K562 (cell line): ENCODE data around the gene SYPL2. TPM values are rescaled to one million over a fixed set of nuclear protein-coding genes. Genes with fewer than 3 reads are reported as not detected.

Source experiments
- NBN ChIP-seq: fragments of 450-650 bp; IDR thresholded peaks from 2 replicates; pipeline ENCODE4 v1.6.1; 2016; ENCODE audit warnings: low read depth, mild to moderate bottlenecking
- ZNF274 ChIP-seq: IDR thresholded peaks from 2 replicates; pipeline ENCODE4 v1.6.1; 2011; ENCODE audit warnings: low read depth, mild to moderate bottlenecking, low read length, moderate library complexity, borderline replicate concordance
- ZNF583 ChIP-seq: fragments of 250-450 bp; sonication (Bioruptor Pico); IDR thresholded peaks from 2 replicates; pipeline ENCODE4 v1.4.0; 2020
- polyA plus RNA-seq, 8 experiments: library from polyadenylated mRNA; depleted of rRNA in 4 of 8; stranded (reverse) in 5 of 8; unstranded in 3 of 8; fragments of >200 nt; fragmentation: Nextera tagmentation in 2 of 8; fragmentation: Illumina TruSeq in 1 of 8; extraction: Ambion mirVana in 2 of 8; extraction: Trizol in 1 of 8; gene quantifications; 2 replicates each; pipeline versions ENCODE4 v1.2.1 to v1.2.3, GENCODE V29; 2011 to 2014; ENCODE audit warnings: inconsistent platforms in 1 of 8, missing spikeins in 1 of 8
- total RNA-seq, 7 experiments: library from RNA; depleted of rRNA in 6 of 7; stranded (reverse); fragments of >200 nt in 6 of 7; fragmentation: Illumina TruSeq in 2 of 7; extraction: Trizol in 2 of 7; gene quantifications; 2 replicates each; pipeline versions ENCODE4 v1.2.1 to v1.2.3, GENCODE V29; 2011 to 2021; ENCODE audit warnings: low replicate concordance in 1 of 7
- TF ChIP-seq, protein P1 (sequence below), 2 experiments: fragments of 450-650 bp; formaldehyde crosslinking in 1 of 2; IDR thresholded peaks; 2 replicates each; pipeline versions ENCODE4 v1.4.0 to v1.6.1; 2014 to 2020; ENCODE audit warnings: mild to moderate bottlenecking in 2 of 2, borderline replicate concordance in 1 of 2, low read depth in 1 of 2
- TF ChIP-seq, protein P2 (sequence below): sonication (generic); formaldehyde crosslinking; IDR thresholded peaks from 2 replicates; pipeline ENCODE4 v1.8.0; 2023; ENCODE audit warnings: mild to moderate bottlenecking, missing genetic modification reagents

Gene SYPL2
- total and polyA plus RNA-seq, 9 of the 15 experiments (the other 6 are each of a cell fraction or from before 2014, with no cell fraction given), result 0.03 to 0.20 (median 0.07) TPM; not detected in 2

DNA sequence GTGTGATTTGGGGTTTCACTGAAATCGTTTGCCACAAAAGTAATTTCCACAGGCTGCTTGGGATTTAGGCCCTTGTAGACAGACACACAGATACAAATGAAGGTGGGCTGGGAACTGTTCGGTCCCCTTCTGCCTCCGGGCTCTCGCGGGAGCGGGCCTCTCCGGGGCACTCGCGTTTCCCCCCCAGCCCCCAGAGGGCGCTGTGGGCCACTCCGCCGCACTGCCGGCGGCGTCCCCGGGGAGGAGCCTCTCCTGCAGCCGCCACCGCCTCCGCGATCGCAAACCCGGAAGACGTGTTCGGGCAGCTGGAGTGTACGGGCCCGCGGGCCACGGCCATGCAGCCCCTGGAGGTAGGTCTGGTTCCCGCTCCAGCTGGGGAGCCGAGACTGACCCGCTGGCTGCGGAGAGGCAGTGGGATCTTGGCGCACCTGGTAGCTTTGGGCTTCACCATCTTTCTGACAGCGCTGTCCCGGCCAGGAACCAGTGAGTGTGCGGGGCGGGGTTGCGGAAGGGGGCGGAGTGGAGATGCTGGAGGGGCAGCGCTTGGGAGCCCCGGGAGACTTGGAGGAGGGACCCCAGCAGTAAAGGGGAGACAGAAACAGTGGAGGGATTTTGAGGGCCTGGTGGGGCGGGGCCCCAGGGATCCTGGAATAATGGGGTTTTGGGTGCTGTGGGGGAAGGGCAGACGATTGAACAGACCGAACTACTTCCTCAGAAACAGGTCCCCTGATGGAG, 27.6 kb downstream of the SYPL2 start, which contains the start of gene CYB561D1 (continued):
- TF ChIP-seq, protein P1, sequence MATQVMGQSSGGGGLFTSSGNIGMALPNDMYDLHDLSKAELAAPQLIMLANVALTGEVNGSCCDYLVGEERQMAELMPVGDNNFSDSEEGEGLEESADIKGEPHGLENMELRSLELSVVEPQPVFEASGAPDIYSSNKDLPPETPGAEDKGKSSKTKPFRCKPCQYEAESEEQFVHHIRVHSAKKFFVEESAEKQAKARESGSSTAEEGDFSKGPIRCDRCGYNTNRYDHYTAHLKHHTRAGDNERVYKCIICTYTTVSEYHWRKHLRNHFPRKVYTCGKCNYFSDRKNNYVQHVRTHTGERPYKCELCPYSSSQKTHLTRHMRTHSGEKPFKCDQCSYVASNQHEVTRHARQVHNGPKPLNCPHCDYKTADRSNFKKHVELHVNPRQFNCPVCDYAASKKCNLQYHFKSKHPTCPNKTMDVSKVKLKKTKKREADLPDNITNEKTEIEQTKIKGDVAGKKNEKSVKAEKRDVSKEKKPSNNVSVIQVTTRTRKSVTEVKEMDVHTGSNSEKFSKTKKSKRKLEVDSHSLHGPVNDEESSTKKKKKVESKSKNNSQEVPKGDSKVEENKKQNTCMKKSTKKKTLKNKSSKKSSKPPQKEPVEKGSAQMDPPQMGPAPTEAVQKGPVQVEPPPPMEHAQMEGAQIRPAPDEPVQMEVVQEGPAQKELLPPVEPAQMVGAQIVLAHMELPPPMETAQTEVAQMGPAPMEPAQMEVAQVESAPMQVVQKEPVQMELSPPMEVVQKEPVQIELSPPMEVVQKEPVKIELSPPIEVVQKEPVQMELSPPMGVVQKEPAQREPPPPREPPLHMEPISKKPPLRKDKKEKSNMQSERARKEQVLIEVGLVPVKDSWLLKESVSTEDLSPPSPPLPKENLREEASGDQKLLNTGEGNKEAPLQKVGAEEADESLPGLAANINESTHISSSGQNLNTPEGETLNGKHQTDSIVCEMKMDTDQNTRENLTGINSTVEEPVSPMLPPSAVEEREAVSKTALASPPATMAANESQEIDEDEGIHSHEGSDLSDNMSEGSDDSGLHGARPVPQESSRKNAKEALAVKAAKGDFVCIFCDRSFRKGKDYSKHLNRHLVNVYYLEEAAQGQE (IDR thresholded peaks at IDR 0.05; ENCODE audit: borderline replicate concordance), result peak; percentile 71
- TF ChIP-seq, protein P1 (CRISPR knock-in tag; IDR thresholded peaks at IDR 0.05; ENCODE audit: low read depth), result no peak; the same call in 1 of the 2 replicates
- TF ChIP-seq ZNF274, result no peak; the same call in 1 of the 2 replicates
- TF ChIP-seq, protein P2, sequence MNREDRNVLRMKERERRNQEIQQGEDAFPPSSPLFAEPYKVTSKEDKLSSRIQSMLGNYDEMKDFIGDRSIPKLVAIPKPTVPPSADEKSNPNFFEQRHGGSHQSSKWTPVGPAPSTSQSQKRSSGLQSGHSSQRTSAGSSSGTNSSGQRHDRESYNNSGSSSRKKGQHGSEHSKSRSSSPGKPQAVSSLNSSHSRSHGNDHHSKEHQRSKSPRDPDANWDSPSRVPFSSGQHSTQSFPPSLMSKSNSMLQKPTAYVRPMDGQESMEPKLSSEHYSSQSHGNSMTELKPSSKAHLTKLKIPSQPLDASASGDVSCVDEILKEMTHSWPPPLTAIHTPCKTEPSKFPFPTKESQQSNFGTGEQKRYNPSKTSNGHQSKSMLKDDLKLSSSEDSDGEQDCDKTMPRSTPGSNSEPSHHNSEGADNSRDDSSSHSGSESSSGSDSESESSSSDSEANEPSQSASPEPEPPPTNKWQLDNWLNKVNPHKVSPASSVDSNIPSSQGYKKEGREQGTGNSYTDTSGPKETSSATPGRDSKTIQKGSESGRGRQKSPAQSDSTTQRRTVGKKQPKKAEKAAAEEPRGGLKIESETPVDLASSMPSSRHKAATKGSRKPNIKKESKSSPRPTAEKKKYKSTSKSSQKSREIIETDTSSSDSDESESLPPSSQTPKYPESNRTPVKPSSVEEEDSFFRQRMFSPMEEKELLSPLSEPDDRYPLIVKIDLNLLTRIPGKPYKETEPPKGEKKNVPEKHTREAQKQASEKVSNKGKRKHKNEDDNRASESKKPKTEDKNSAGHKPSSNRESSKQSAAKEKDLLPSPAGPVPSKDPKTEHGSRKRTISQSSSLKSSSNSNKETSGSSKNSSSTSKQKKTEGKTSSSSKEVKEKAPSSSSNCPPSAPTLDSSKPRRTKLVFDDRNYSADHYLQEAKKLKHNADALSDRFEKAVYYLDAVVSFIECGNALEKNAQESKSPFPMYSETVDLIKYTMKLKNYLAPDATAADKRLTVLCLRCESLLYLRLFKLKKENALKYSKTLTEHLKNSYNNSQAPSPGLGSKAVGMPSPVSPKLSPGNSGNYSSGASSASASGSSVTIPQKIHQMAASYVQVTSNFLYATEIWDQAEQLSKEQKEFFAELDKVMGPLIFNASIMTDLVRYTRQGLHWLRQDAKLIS, result peak; percentile 81; the same call in 1 of the 2 replicates
- TF ChIP-seq NBN, result 0 out of 2 replicates have a peak, but pooled peaks have one; percentile 62
- 0 out of 2 replicates have a peak, but pooled peaks have one; percentile 30 for TF ChIP-seq ZNF583 (CRISPR knock-in tag)
- TF ChIP-seq, all 486 proteins: peak for 156
